Jurkat, Clone E6-1 (cell line): ENCODE measurements around the gene ASTN2.
"Not testable (repeated sequence)": the region's sequence is repeated elsewhere in the genome, so short reads cannot be mapped to it uniquely, and the experiment has no call there.

ENCODE experiments used
- DNase-seq: peaks from one replicate; pipeline ENCODE4 v3.0.0-alpha.2; 2011; ENCODE audit warnings: low read depth, low spot score
- H3K4me3 ChIP-seq: 2 replicates; pipeline ENCODE4 v1.5.1; 2011; ENCODE audit warnings: mild to moderate bottlenecking, low read length, control low read depth, moderate library complexity

Gene ASTN2

DNA sequence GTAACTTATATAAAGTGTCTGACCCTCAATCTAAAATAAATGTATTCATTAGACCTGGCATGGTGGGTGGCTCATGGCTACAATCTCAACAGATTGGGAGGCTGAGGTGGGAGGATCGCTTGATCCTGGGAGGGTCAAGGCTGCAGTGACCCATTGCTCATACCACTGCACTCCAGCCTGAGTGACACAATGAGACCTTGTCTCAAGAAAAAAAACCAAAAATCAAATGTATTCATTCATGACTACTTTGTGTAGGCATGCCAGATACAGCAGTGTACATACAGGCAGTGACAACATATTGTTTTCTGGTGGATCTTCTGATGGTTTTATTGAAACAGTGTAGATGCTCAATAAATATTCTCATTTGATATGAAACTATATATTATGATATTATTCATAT is 526.8 kb downstream of the ASTN2 start:
- DNase-seq: no peak
- no peak overlapping the region for H3K4me3 ChIP-seq

DNA sequence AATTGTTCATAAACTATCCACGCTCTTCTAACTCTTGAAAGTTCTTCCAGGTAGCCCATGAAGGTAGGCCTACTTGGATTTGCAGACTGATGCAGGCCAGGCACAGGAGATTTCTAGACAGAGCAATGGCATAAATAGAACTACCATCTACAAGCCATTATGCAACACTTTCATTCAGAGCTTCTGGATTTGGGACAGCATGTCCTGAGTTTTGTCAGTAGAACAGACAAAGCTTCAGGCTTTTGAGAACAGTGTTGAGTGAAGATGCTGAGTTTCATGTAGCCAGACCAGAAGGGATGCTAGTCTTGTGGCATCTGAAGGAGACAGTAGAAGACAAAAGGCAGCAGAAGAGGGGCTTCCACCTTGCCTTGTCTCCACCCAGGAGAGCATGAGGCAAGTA is 531.2 kb downstream of the ASTN2 start:
- no peak for DNase-seq
- H3K4me3 ChIP-seq: no peak overlapping the region

DNA sequence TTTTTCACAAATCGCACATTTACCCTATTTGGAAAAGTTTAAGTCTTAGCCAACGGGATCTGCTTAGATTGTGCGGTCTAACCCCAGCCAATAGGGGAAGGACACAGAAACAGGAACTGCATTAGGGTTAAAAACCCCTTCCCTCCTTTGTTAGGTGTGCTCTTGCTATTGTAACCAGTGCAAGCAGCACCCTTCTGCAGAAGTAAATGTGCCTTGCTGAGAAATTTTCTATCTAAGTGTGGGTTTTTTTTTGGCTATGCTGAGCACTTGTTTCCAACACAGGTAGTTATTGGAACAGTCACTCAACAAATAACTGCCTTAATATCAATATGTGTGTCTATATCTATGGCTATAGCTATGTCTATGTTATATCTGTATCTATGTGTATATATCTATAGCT is 537.8 kb downstream of the ASTN2 start:
- DNase-seq: no peak
- no peak overlapping the region for H3K4me3 ChIP-seq

DNA sequence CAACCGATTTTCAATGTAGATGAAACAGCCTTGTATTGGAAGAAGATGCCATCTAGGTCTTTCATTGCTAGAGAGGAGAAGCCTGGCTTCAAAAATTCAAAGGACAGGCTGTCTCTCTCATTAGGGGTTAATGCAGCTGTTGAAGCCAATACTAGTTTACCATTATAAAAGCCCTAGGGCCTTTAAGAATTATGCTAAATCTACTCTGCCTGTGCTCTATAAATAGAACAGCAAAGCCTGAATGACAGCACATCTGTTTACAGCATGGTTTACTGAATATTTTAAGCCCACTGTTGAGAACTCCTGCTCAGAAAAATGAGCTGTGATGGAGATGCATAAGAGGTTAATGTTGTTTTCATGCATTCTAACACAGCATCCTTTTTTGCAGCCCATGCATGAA is 539.3 kb downstream of the ASTN2 start:
- H3K4me3 ChIP-seq: no peak overlapping the region
- DNase-seq: no peak

DNA sequence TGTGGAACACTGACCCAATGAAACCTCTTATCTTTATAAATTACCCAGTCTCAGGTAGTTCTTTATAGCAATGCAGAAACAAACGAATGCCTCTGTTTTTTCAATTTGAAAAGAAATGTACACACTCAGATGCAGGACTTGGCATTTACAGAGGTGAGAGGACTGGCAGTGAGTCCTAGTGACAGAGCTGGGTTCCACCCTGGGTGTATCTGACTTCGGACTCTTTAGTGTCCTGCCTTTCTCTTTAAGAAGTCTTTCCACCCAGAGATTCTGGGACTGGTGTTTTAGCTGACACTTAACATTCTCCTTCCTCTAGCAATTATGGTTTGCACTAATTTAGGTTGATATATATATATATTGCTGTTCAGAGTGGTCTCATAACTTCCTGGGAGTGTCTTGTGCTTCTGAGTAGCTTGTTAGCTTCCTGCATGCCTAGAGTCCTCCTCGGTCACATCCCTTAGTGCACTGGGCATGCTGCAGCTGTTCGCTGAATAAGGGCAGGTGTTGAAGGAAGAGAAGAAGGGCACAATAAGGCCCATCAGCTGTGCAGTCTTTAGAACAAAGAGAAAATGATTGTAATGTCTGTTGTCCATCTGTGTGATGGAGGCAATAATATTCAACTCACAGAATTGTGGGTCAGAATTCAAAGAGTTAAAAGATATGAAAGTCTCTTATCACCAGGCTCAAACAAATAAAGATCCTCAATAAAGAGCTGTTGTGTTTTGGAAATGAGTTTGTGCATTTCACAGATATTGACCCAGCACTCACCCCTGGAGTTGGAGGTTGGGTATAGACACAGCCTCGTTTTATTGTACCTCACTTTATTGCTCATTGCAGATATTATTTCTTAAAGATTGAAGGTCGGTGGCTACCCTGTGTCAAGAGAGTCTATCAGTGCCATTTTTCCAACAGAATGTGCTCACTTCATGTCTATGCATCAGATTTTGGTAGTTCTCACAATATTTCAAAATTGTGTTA is 540.6 kb downstream of the ASTN2 start:
- DNase-seq: no peak
- H3K4me3 ChIP-seq: no peak overlapping the region

DNA sequence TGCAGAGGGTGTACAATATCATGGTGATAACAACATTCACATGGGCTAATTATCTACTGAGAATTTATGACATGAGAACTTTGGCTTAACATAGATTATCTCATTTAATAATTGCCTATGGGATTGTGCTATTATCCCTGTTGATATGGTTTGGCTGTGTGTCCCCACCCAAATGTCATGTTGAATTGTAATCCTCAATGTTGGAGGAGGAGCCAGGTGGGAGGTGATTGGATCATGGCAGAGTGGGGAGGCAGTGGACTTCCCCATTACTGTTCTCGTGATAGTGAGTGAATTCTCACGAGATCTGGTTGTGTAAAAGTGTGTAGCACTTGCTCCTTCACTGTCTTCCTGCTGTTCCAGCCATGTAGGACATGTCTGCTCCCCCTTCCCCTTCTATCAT is 541.4 kb downstream of the ASTN2 start:
- H3K4me3 ChIP-seq: no peak overlapping the region
- DNase-seq: no peak

DNA sequence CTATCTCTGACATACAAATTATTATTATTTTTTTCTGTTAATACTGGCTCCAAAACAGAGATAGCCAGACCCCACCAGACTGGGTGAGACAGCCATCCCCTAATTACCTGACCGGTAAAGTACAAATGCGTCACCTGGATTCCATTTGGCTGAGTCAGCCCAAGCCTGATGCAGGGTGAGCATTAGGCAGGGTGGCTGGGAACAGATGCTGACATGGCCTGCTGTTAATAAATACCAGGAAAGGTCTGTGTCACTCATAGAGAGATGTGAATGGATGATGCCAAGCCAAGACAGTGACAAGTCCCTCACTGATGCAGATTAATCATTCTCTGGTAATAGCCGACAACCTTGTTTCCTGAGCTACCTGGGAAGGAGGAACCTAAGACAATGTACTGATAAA is 544.3 kb downstream of the ASTN2 start:
- no peak overlapping the region for H3K4me3 ChIP-seq
- DNase-seq: no peak

DNA sequence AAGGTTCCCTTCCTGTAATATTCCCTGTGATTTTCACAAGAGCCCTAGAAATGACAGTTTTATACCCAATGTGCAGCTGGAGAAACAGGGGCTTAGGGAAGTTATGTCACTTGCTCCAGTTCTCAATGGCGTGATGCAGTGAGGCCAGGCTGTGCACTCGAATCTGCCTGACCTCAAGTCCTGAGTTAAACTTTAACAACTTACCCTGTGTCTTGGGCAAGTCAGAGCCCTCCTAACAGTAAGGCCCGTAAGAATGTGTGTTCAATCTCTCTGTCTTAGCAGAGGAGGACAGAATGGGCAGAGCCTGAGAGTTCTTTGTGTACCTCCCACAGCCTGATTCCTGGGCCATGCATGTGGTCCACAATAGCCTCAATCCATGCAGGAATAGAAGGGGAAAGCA is 546.7 kb downstream of the ASTN2 start:
- no peak overlapping the region for H3K4me3 ChIP-seq
- DNase-seq: no peak

DNA sequence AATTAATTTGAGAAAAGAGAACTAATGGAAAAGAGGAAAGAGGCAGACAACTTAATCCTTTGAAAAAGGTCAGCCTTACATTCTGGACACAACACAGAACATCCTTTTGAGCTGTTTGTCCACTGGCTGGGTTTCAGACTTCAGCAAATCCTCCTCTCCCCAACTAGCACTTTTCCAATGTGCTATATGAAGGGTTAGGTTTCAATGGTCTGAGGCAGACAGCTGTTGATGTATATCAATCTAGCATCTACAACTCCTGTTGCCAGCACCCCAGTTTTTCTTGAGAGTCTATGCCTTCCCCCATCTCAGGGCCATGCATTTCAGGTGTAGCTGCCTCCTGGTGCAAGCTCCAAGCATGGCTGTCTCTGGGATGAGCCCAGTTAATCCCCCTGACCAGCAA is 553.5 kb downstream of the ASTN2 start:
- H3K4me3 ChIP-seq: no peak overlapping the region
- DNase-seq: no peak

DNA sequence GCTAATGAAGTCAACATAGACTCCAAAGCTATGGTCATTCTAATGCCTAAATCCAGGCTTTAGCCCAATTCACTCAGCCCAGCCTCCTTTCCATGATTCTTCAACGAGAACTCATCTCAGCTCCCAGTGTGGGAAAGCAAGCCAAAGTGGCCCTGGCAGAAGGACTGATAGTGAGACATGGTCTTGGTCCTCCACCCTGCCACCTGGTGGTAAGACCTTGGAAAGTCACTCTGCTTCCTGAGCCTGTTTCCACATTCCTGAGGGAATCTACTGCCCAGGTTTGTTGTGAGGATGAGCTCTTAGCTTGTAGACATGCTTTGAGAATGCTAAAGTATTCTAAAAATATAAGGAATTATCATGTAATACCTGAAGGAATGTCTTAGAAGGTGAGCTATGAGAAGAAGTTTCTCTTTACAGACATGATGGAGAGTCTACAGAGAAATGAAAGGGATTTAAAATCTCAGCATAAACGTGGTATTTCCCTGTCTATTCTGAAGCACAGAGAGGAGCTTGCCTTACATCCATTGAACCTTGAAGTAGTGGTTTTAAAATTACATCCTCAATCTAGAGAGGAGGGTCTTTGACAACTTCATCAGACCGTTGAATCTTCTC is 554.2 kb downstream of the ASTN2 start:
- DNase-seq: peak; percentile 16

DNA sequence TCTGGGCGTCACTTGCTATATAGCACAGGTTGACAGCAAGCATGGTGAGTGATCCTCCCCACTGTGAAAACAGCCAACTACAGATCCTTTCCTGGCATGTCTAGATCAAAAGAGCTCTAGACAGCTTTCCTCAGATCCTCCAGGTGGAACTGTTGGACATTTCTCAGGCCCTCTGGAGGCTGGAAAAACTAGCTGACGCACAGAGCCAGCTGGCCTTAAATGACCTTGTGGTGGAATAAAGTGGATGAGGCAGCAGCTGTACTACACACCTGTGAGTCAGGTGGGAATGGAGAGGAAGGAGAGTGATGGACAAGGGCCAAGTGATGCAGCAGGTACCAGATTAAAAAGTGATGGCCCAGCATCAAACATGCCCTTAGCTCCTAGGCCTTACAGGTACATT is 555.1 kb downstream of the ASTN2 start:
- no peak overlapping the region for H3K4me3 ChIP-seq
- DNase-seq: no peak

More for the DNA sequence above, 554.2 kb downstream of the ASTN2 start:
- H3K4me3 ChIP-seq: no peak overlapping the region

DNA sequence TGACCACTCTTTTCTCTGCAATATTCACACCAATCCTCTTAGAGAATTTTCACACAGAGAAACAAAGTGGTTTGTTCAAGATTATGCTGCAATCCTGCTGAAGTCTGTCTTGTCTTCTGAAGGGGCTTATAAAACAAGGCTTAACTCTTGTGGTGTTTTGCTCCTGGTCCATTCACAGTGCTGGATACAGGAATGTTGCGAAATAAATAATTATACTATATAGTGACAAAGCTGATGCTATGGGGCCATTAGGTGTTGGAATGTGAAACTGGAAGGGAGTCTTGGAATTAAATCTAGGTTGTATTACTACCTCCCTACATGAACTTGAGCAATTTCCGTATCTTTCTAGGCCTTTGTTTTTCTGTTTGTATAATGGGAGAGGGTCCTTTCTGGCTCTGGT is 557.5 kb downstream of the ASTN2 start:
- no peak for DNase-seq
- H3K4me3 ChIP-seq: no peak overlapping the region

DNA sequence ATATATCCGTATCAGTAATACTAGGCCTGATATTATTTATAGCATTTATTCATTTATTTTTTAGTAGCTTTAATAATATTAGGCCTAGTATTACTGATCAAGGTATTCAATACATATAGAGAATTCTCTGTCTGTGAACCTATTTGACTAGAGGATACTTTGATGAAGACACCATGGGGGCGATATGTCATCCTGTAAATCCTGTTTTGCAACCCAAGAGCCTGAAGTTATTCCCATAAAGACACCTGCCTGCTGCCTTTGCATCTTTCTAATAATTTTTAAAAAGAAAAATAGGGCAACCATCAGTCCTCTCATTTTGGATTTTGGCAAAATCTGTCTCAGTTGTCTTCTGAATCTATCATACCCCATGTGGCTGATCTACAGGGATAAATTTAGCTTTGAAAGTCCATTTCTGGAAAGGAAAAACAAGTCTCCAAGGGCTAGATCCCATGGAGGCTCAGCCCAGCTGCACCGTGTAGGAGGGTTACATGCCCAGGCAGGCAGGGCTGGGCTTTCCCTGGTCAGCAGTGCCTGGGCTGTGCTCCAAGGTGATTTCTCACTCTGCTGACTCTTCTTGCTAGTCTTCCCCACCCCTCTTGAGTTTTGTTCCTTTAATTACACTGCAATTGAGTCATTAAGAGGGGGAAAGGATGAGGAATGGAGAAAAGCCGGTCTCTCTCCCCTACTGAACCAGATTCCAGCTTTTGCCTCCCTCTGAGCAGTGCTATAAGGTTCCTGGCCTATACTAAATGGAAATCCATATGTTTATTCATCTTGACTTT is 558.8 kb downstream of the ASTN2 start:
- no peak for DNase-seq
- H3K4me3 ChIP-seq: no peak overlapping the region

DNA sequence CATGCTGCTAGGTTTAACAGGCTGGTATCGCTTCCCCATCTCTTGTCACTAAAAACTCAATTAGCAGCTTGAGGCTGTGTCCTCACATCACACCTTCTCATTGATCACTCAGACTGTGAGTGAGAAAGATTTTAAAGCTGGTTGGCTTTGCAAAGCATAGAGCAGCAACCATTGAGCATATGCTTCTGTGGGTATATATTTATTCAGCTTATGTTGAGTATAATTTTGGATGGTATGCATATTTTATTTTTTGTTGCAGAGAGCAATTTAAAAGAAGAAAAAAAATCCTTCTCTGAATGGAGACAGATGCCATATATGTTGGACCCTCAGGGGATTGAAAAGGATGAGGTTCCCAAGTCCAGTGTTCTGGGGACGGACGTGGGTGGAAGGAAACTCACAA is 565.1 kb downstream of the ASTN2 start:
- no peak overlapping the region for H3K4me3 ChIP-seq
- DNase-seq: no peak

DNA sequence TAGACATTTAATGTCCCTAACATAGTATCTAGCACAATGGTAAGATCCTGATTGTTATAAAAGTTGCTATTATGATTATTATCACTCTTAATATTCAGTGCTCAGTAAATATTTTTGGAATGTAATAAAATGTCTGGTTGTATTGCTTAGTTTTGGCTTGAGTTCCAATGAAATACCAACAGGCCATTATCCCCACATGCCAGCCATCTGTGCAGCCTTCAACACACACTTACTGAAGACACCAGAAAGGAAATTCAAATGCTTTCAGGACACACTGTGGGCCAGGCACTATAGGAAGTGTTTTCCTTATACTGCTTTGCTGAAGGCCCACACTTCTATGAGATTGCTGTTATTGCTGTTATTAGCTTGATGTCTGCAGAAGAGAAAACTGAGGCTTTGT is 570.2 kb downstream of the ASTN2 start:
- no peak overlapping the region for H3K4me3 ChIP-seq
- DNase-seq: no peak

DNA sequence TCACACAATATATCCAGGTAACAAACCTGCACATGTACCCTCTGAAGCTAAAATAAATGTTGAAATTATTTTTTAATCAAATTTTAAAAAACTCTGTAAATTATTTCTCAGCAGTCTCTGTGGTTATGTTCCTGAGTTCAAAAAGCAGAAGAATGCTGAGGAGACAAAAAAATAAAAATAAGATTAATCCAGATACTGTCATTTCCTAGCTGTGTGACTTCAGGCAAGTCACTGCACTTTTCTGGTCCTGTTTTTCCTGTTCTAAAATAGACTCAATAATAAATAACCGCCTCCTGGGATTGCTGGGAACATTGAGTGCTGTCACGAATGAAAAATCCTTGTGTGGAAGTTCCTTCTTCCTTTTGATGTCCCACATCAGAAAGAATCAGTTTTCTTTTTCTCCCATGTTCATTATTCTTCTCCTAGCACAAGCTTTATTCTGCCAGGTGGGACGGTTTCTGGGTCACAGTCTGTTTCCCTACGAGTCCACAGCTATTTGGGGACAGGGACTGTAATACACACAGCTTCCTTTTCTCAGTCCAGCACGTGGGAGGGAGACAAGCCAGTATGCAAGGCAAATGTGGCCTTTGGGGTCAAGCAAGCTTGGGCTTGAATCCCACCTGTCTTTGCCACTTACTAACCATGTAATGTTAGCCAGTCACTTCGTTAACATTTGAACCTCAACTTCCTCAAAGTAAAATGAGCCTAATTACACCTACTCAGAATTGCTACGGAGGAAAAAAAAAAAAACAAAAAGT is 570.8 kb downstream of the ASTN2 start:
- DNase-seq: no peak
- no peak overlapping the region for H3K4me3 ChIP-seq

DNA sequence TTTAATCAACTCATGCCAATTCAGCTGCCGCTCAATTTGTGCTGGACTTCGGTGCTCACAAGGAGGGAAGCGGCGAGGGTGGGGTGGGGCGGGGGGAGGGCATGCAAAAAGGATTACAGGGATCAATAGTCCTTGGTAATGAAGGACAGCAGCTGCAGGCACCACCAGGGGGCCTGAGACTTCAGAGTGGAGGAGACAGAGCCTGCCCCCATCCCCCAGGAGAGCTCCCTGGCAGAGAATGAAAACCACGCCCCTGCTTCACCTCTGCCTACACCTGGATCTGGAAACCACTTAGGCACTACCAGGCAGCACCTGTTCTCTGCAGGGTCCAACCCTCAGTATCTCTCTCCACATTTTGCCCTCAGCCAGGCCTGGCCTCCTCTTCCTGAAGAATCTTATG is 572.2 kb downstream of the ASTN2 start:
- no peak for DNase-seq
- H3K4me3 ChIP-seq: no peak overlapping the region

DNA sequence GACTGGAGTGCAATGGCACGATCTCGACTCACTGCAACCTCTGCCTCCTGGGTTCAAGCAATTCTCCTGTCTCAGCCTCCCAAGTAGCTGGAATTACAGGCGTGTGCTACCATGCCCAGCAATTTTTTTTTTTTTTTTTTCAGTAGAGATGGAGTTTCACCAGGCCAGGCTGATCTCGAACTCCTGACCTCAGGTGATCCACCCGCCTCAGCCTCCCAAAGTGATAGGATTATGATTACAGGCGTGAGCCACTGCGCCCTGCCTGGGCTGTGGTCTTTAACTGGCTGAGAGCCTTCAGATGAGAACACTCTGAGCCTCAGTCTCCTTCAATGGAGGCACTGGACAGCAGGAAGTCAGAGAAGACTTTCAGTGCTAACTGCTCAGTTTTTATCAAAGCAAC is 576.4 kb downstream of the ASTN2 start:
- not testable (repeated sequence) for DNase-seq, H3K4me3 ChIP-seq
